Small intestine (tissue), 7 donors: Measurements from ENCODE around the gene GHRHR. TPM values are rescaled to one million over a fixed set of nuclear protein-coding genes. Genes with fewer than 3 reads are reported as not detected.

Experiments used
- DNase-seq, 2 donors: peaks; one replicate each; pipeline versions ENCODE4 v3.0.0 to v3.0.0-alpha.2; 2013
- FAIRE-seq: peaks from 2 replicates; lab custom pipeline; 2012; peaks lifted over from hg19 to GRCh38; lab: Jason Lieb, UNC
- H3K27ac ChIP-seq, 3 donors: one replicate each; pipeline ENCODE4 v1.5.1; 2013; ENCODE audit warnings: low read length in 2 of 3, mild to moderate bottlenecking in 2 of 3, control low read depth in 1 of 3, inconsistent platforms in 1 of 3, low read depth in 1 of 3, moderate library complexity in 1 of 3
- H3K27me3 ChIP-seq, 3 donors: one replicate each; pipeline ENCODE4 v1.6.1; 2013; ENCODE audit warnings: low read length in 3 of 3, inconsistent platforms in 1 of 3; ENCODE audit not compliant: control insufficient read depth in 3 of 3, insufficient read depth in 3 of 3
- H3K36me3 ChIP-seq, 3 donors: one replicate each; pipeline ENCODE4 v1.6.1; 2013; ENCODE audit warnings: low read length in 3 of 3, inconsistent platforms in 1 of 3, low read depth in 1 of 3, mild to moderate bottlenecking in 1 of 3, moderate library complexity in 1 of 3; ENCODE audit not compliant: control insufficient read depth in 3 of 3, insufficient read depth in 2 of 3
- H3K4me1 ChIP-seq, 3 donors: one replicate each; pipeline ENCODE4 v1.6.1; 2013; ENCODE audit warnings: low read length in 2 of 3, inconsistent platforms in 1 of 3, low read depth in 1 of 3, mild to moderate bottlenecking in 1 of 3, moderate library complexity in 1 of 3; ENCODE audit not compliant: control insufficient read depth in 3 of 3, insufficient read depth in 2 of 3
- H3K4me3 ChIP-seq, 3 donors: one replicate each; pipeline ENCODE4 v1.5.1; 2013; ENCODE audit warnings: low read length in 3 of 3, control low read depth in 1 of 3, inconsistent platforms in 1 of 3, low read depth in 1 of 3, mild to moderate bottlenecking in 1 of 3, moderate library complexity in 1 of 3
- H3K9me3 ChIP-seq, 2 donors: one replicate each; pipeline ENCODE4 v1.6.1; 2013; ENCODE audit warnings: low read depth in 1 of 2, low read length in 1 of 2; ENCODE audit not compliant: control insufficient read depth in 2 of 2, insufficient read depth in 1 of 2
- WGBS, 3 donors: extraction: QIAGEN DNeasy Blood & Tissue Kit; methylation state at CpG; one replicate each; pipeline ENCODE4 v1.1.7; 2013; 5-methylcytosine and 5-hydroxymethylcytosine counted together
- polyA plus RNA-seq, 4 donors: library from polyadenylated mRNA; stranded (reverse) in 3 of 4; unstranded in 1 of 4; fragments of 200-250 nt in 3 of 4; fragments of 120-200 nt in 1 of 4; gene quantifications; one replicate each; pipeline versions ENCODE4 v1.2.1 to v1.2.3, GENCODE V29; 2013
- donor health status: healthy with polysubstance abuse.
- donor health status: control.
- donor health status: control.
- donor health status: Bipolar disorder and iron deficiency.
- donor health status: healthy.

GHRHR gene
- polyA plus RNA-seq, 4 donors, result 0.07 TPM; not detected in 3

DNA sequence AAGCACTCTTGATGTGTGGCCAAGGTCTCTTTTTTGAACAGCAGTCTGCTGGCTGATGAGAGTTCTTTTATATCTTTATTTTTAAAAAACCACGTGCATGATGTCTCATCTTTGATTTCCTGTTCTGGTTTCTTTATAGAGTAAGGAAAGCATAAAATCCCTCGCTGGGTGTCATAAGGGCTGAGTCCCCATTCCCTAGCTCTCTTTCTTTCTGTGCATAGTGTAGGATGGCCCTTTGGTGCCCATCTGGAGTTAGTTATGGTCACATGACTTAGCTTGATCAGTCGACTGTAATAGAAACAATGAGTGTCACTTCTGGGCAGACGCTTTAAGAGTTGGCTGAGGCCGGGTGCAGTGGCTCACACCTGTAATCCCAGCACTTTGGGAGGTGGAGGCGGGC lies 38.5 kb downstream of the GHRHR start:
- H3K27me3 ChIP-seq, result peaks cover 0 to 7% (median 2%) of the 10 kb centered on the region in 3 donors
- WGBS, 3 donors, result 70 to 74% (median 73%) methylated on average over 6 of the region's 6 CpGs
- H3K36me3 ChIP-seq, result no peaks in the 10 kb centered on the region
- FAIRE-seq (no peak), DNase-seq (no peak)
- H3K27ac ChIP-seq, result no peak overlapping the region
- H3K4me3 ChIP-seq, result no peak overlapping the region
- H3K4me1 ChIP-seq, result no peaks in the 10 kb centered on the region
- peaks cover 0 to 5% of the 10 kb centered on the region in 2 donors for H3K9me3 ChIP-seq

DNA sequence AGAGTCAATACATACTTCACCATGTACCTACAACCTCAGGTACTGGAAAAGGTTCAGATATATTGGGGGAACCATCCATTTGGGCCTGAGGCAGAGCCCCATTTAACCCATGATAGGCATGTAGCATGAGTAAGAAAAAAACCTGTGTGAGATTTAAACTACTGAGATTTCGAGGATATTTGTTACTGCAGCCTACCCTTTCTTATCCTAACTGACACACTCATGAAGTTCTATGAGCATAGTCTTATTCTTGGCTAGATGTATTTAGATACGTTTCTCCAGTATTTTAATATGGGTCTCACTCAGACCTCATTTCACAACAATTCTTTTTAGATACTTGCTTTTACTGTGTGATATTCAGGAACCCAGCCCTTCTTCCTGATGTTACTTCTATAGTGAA lies 39.3 kb downstream of the GHRHR start:
- no peak for FAIRE-seq

DNA sequence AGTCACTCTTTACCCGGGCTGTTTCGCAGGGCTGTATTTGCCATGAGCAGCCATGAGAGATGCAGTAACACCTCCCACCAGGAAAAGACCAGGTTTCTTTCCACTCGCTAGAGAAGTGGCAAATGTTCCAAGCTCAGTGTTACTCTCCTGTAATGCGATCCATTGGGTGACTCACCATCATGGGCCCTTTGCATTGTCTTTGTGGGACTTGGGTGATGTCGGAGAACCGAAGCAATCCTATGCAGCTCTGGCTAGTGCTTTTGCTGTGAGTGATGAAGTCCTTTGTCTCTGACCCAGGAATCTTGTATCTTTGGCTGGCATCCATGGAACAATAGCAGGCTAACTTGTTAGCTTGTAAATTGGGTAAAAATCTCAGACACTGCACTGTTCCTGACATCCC lies 40.0 kb downstream of the GHRHR start:
- DNase-seq, result no peak
- FAIRE-seq, result no peak
- Histone ChIP-seq H3K27me3 (peaks cover 0 to 14% (median 2%) of the 10 kb centered on the region in 3 donors), H3K36me3 (no peaks in the 10 kb centered on the region), H3K4me1 (no peaks in the 10 kb centered on the region), H3K27ac (no peak overlapping the region), H3K4me3 (no peak overlapping the region), H3K9me3 (peaks cover 0 to 5% of the 10 kb centered on the region in 2 donors)
- 90 to 94% (median 92%) methylated on average over 6 of the region's 6 CpGs for WGBS, 3 donors

More for the DNA sequence above, 39.3 kb downstream of the GHRHR start:
- no peak for DNase-seq
- Histone ChIP-seq H3K4me3 (no peak overlapping the region), H3K4me1 (no peaks in the 10 kb centered on the region), H3K9me3 (peaks cover 0 to 5% of the 10 kb centered on the region in 2 donors), H3K27ac (no peak overlapping the region), H3K36me3 (no peaks in the 10 kb centered on the region), H3K27me3 (peaks cover 0 to 10% (median 2%) of the 10 kb centered on the region in 3 donors)
- WGBS, 3 donors, result 68 to 90% (median 85%) methylated on average over 2 of the region's 2 CpGs

DNA sequence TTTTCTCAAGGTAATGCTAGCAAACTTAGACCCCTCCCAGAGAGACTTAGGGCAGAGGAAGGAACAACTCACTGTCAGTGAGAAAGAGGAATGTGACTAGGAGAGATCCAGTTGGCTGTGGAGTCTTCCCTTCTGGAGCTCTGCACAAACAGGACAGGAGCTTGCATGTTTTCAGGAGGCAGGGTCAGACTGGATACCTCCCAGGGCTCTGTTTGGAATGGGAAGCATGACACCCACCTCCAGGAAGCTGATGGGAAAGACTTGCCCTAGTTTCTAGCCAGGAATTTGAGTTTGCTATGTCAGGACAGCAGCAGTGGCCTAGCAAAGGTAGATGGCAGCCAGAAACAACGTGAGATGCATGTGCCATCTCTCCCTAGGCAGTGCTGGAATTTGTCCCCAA lies 40.6 kb downstream of the GHRHR start:
- WGBS, 3 donors, result 55 to 67% (median 62%) methylated on average over 1 of the region's 1 CpG
- Histone ChIP-seq H3K27me3 (peaks cover 0 to 16% (median 2%) of the 10 kb centered on the region in 3 donors), H3K27ac (no peak overlapping the region), H3K4me1 (no peaks in the 10 kb centered on the region), H3K9me3 (peaks cover 0 to 5% of the 10 kb centered on the region in 2 donors), H3K4me3 (no peak overlapping the region), H3K36me3 (no peaks in the 10 kb centered on the region)
- DNase-seq (no peak), FAIRE-seq (no peak)

DNA sequence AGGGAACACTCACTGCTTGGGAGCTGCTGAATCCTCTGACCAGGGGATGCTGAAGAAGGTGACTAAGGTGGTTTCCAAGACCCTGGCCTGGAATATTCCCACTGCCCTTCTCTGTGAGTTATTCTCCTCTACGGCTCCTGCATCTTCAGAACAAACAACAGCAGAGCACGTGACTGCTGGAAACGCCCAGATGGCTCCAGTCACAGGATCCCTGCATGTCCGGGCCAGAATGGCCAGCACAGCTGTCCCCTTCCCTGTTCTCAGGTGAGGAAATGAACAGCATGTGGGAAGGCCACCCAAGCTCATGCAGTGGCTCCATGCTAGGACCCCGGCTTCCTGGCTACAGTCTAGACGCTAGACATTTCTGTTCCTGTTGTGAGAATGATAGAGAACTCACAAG lies 43.1 kb downstream of the GHRHR start:
- Histone ChIP-seq H3K4me1 (no peaks in the 10 kb centered on the region), H3K27ac (no peak overlapping the region), H3K4me3 (no peak overlapping the region), H3K36me3 (no peaks in the 10 kb centered on the region), H3K9me3 (peaks cover 0 to 5% of the 10 kb centered on the region in 2 donors), H3K27me3 (peaks cover 0 to 20% (median 2%) of the 10 kb centered on the region in 3 donors)
- WGBS, 3 donors, result 49 to 54% (median 54%) methylated on average over 6 of the region's 6 CpGs
- DNase-seq (no peak), FAIRE-seq (no peak)

DNA sequence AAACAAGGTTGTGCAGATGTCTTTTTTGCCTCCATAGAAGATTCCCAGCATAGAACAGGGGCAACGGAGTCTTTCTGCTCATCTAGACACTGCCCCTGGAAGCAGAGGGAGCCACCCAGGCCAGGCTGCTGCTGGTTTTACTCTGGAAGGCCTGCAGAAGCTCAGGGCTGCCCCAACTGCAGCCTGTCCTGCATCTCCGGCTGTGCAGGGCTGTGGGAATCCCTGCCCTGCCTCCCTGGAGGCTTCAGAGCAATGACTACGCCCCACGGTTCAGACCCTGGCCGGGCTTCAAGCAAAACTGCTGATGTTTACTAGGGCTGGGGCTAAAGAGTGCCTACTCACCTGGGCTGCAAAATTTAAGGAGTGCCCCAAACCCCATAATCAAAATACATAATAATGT lies 43.9 kb downstream of the GHRHR start:
- 50 to 62% (median 54%) methylated on average over 5 of the region's 5 CpGs for WGBS, 3 donors
- no peak overlapping the region for H3K4me3 ChIP-seq
- H3K36me3 ChIP-seq, result no peaks in the 10 kb centered on the region
- FAIRE-seq, result no peak
- peaks cover 0 to 5% of the 10 kb centered on the region in 2 donors for H3K9me3 ChIP-seq
- peaks cover 0 to 20% (median 2%) of the 10 kb centered on the region in 3 donors for H3K27me3 ChIP-seq
- no peak for DNase-seq
- H3K4me1 ChIP-seq, result no peaks in the 10 kb centered on the region
- no peak overlapping the region for H3K27ac ChIP-seq

DNA sequence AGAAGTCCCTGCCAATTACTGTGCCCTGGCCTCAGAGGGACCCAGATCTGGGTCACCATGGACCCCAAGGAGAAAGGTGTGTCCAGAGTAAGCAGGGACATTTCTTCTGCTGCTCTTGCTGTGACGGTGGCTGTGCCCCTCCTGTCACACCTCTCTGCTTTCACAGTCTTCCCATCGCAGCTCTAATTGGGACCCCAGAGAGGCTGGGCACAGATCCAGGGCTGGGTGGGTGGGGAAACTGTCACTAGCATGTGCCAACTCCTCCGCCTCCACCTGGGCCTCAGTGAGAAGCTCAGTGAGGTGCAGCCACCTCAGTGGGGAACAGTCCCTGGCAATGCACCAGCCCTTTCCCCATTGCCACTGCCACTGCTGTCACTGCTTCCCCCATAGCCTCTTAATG lies 51.1 kb downstream of the GHRHR start:
- H3K36me3 ChIP-seq, result no peaks in the 10 kb centered on the region
- FAIRE-seq, result no peak
- WGBS, 3 donors, result 52 to 76% (median 64%) methylated on average over 3 of the region's 3 CpGs
- H3K27ac ChIP-seq, result no peak overlapping the region
- no peak overlapping the region for H3K4me3 ChIP-seq
- peaks cover 0 to 8% (median 0%) of the 10 kb centered on the region in 3 donors for H3K27me3 ChIP-seq
- no peaks in the 10 kb centered on the region for H3K9me3 ChIP-seq
- DNase-seq, result no peak
- no peaks in the 10 kb centered on the region for H3K4me1 ChIP-seq

DNA sequence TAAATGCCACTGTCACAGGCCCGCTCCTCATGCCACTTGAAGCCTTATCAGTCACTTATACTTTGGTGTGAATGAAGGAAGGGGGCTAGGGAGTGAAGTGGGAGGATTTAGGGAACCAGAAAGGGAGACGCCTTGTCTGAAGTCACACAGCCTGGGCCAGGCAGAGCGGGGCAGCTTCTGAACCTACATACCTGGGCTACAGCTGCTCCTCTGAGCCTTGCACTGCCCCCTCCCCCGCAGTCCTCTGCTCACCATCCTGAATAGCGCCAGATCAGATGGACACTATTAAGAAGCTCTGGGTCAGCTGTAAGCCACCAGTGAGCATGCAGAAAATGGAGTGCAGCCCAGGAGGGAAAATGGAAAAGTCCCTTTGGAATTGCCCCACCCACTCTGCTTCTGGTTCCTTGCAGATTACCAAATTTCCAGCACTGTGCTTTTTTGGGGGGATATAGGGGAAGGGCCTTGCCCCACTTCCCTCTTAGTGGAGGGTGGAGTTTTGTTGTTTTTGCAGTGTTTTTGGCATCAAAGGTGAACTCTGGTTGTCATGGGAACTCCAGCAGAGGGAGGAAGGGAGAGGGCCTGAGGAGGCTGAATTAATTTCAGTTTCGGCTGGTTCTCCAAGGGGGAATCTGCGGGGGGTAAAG lies 53.4 kb downstream of the GHRHR start:
- FAIRE-seq, result no peak

More for the DNA sequence above, 53.4 kb downstream of the GHRHR start:
- no peaks in the 10 kb centered on the region for H3K4me1 ChIP-seq
- H3K4me3 ChIP-seq, result no peak overlapping the region
- H3K27ac ChIP-seq, result no peak overlapping the region
- H3K27me3 ChIP-seq, result peaks cover 0 to 4% (median 0%) of the 10 kb centered on the region in 3 donors
- no peaks in the 10 kb centered on the region for H3K36me3 ChIP-seq
- H3K9me3 ChIP-seq, result no peaks in the 10 kb centered on the region
- DNase-seq, result no peak
- WGBS, 3 donors, result 72 to 81% (median 76%) methylated on average over 7 of the region's 7 CpGs
